Adrenal gland (tissue), 12 donors: ENCODE data around the gene ARMC9. TPM values are rescaled to one million over a fixed set of nuclear protein-coding genes. Genes with fewer than 3 reads are reported as not detected.

ENCODE experiments used
- DNase-seq, 7 donors: peaks; one replicate each; pipeline ENCODE4 v3.0.0-alpha.2; 2019 to 2020
- H3K27ac ChIP-seq, 5 donors: fragments of 200-600 bp; sonication (generic) in 4 of 5; 1 replicate in 3 of 5; 2 replicates in 2 of 5; pipeline versions ENCODE4 v1.5.1 to v1.8.0; 2016 to 2020; ENCODE audit warnings: mild to moderate bottlenecking in 1 of 5
- H3K27me3 ChIP-seq: fragments of 200-600 bp; 2 replicates; pipeline ENCODE4 v1.8.0; 2021
- H3K36me3 ChIP-seq, 2 donors: fragments of 200-600 bp; replicated peaks in 1 of 2; 1 replicate in 1 of 2; 2 replicates in 1 of 2; pipeline versions ENCODE4 v1.5.1 to v1.8.0; 2018 to 2022
- H3K4me1 ChIP-seq, 2 donors: fragments of 200-600 bp; replicated peaks in 1 of 2; 1 replicate in 1 of 2; 2 replicates in 1 of 2; pipeline versions ENCODE4 v1.5.1 to v1.8.0; 2018 to 2021
- H3K4me3 ChIP-seq, 4 donors: fragments of 200-600 bp; sonication (generic) in 3 of 4; one replicate each; pipeline ENCODE4 v1.5.1; 2016 to 2018
- H3K9me3 ChIP-seq, 3 donors: fragments of 200-600 bp; sonication (generic) in 1 of 3; replicated peaks in 1 of 3; 1 replicate in 2 of 3; 2 replicates in 1 of 3; pipeline versions ENCODE4 v1.5.1 to v1.8.0; 2016 to 2021
- CTCF ChIP-seq, 6 experiments: fragments of 450-650 bp in 4 of 6; fragments of 200-600 bp in 2 of 6; sonication (generic) in 1 of 6; IDR thresholded peaks; 1 replicate in 5 of 6; 2 replicates in 1 of 6; pipeline versions ENCODE4 v1.5.1 to v1.8.0; 2016 to 2021; ENCODE audit warnings: antibody characterized with exemption in 6 of 6, mild to moderate bottlenecking in 2 of 6, moderate library complexity in 1 of 6
- POLR2A ChIP-seq, 2 donors: fragments of 450-650 bp; IDR thresholded peaks; one replicate each; pipeline ENCODE4 v1.6.1; 2017; ENCODE audit warnings: antibody characterized with exemption in 2 of 2, mild to moderate bottlenecking in 2 of 2, moderate library complexity in 1 of 2
- WGBS, 4 donors: extraction: QIAGEN DNeasy Blood & Tissue Kit in 2 of 4; methylation state at CpG; one replicate each; pipeline versions ENCODE4 v1.1.5 to v1.1.7; 2013 to 2017; 5-methylcytosine and 5-hydroxymethylcytosine counted together
- intact Hi-C, 2 donors: fragments of 100-400 bp; cut with DNase I; formaldehyde crosslinking; loops; one replicate each; pipeline versions ENCODE4 v1.14.1 to v1.15.0; 2022 to 2023
- polyA plus RNA-seq, 3 donors: library from polyadenylated mRNA; stranded (reverse); fragments of 200-250 nt in 2 of 3; fragments of 350-450 nt in 1 of 3; fragmentation: Illumina TruSeq in 1 of 3; extraction: RNeasy Lipid Tissue Mini Kit (QIAGEN cat#74804) in 1 of 3; gene quantifications; one replicate each; pipeline ENCODE4 v1.2.3, GENCODE V29; 2013 to 2014
- total RNA-seq, 9 donors: library from RNA; depleted of rRNA in 4 of 9; stranded (reverse); fragments of >200 nt in 4 of 9; fragments of 120-200 nt in 1 of 9; fragmentation: NEBNext Ultra II Directional in 1 of 9; extraction: Animal tissue kit (Norgen Biotek cat#: 25700) in 1 of 9; gene quantifications; one replicate each; pipeline versions ENCODE4 v1.1.0 to v1.2.4, GENCODE V29; 2013 to 2023
- donor health status: healthy with polysubstance abuse.
- donor health status: Bipolar disorder and iron deficiency.
- donor health status: DM: yes; HTN: yes; CAD: no.
- donor health status: DM: no; HTN: no; CAD: no.
- donor health status: DM: no; HTN: no; CAD: no.
- donor health status: DM: yes; HTN: yes; CAD: no.

Gene ARMC9
- total and polyA plus RNA-seq, 12 donors: 22.0 to 109 (median 54.2) TPM

DNA sequence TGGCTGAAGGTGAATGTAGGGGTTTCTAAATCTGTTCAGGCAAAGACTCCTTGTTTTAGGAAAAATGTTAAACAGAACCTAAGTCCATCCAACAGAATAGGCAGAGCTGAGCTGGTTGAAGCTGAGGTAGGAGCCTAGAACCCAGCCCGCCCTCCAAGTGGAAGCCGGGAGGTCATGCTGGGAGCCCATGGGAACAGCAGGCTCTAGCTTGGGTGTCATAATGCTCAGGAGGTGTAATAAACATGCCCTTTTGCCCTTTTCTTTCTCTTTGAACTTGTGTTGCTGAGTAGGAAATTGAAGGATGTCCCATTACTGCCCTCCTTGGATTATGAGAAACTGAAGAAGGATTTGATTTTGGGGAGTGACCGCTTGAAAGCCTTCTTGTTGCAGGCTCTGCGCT lies 60.3 kb downstream of the ARMC9 start:
- Histone ChIP-seq H3K36me3 (peaks cover 0 to 28% of the 10 kb centered on the region in 2 donors), H3K9me3 (no peaks in the 10 kb centered on the region), H3K27ac (no peak overlapping the region), H3K4me1 (no peaks in the 10 kb centered on the region), H3K27me3 (no peaks in the 10 kb centered on the region), H3K4me3 (no peak overlapping the region)
- no peak for TF ChIP-seq POLR2A (IDR thresholded peaks at IDR 0.05)
- no peak for TF ChIP-seq CTCF (IDR thresholded peaks at IDR 0.05)
- intact Hi-C loops: no loop called here
- no peak for DNase-seq
- 98 to 100% (median 99%) methylated on average over 4 of the region's 4 CpGs for WGBS, 4 donors

DNA sequence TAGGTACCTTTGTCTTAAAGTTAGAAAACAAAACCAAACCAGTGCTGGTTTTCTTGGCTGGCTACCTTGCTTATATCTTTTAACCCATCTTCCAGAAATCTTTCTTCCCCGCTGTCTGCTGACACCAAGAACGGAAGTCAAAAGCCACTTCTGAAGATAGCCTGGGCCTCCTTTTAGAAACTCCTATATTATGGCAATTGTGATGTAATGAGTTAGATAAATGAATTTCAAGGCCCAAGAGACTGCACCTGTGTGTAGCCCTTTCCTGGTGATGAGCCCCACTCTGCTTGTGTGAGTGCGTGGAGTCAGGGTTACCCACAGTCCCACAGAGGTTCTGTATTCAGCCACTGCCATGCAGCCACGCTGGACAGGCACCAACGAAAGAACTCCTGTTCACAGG lies 60.7 kb downstream of the ARMC9 start:
- H3K4me1 ChIP-seq: no peaks in the 10 kb centered on the region
- H3K4me3 ChIP-seq: no peak overlapping the region
- H3K36me3 ChIP-seq: peaks cover 0 to 28% of the 10 kb centered on the region in 2 donors
- TF ChIP-seq CTCF (IDR thresholded peaks at IDR 0.05) (no peak), POLR2A (IDR thresholded peaks at IDR 0.05) (no peak)
- DNase-seq: no peak
- intact Hi-C loops: no loop called here
- H3K9me3 ChIP-seq: no peaks in the 10 kb centered on the region
- no peak overlapping the region for H3K27ac ChIP-seq
- H3K27me3 ChIP-seq: no peaks in the 10 kb centered on the region
- WGBS, 4 donors: 95 to 100% (median 97%) methylated on average over 5 of the region's 5 CpGs

DNA sequence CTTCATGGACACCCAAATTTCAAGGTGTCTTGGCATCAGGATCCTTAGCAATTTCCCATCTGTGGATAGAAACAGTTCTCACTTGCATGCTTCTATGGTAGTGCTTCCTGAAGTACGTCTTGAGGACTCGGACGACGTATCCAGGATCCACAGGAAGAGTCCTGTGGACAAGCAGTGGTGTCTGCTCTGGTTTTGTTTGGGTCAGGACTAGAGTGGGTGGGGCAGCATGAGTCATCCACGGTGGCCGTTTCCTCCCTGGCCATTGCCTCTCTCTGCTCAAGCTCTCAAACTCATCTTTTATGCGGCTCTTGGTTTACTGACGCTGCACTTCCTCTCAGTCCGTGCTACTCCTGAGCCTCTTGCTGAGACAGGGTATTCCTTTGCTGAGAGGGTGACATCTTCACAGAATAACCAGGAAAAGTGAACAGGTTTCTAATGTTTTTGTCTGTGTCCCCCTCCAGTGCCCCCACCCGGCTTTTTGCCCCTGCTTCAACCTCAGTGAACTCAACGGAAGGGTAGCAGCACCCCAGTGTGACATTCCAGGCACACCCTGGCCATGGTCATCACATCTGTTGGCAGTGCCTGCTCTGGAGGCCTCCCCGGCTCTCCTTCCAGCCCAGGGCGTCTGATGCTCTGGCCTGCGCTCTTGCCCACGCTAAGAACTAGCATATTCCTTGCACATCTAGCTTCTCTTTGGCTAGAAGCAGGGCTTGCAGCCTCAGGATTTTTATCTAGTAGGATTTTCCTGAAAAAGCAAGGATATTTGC lies 62.2 kb downstream of the ARMC9 start:
- Histone ChIP-seq H3K27ac (no peak overlapping the region), H3K4me1 (no peaks in the 10 kb centered on the region), H3K27me3 (no peaks in the 10 kb centered on the region), H3K36me3 (peaks cover 0 to 28% of the 10 kb centered on the region in 2 donors), H3K4me3 (no peak overlapping the region), H3K9me3 (no peaks in the 10 kb centered on the region)
- 76 to 81% (median 79%) methylated on average over 13 to 15 of the region's 15 CpGs for WGBS, 4 donors
- no peak for TF ChIP-seq CTCF (IDR thresholded peaks at IDR 0.05)
- TF ChIP-seq POLR2A (IDR thresholded peaks at IDR 0.05): no peak
- DNase-seq: peak in 4 of 7 donors; percentile 31 to 68 (median 44)
- intact Hi-C loops: no loop called here

GRCh38 chr2:231263118-231263831 lies 64.8 kb downstream of the ARMC9 start:
- H3K27ac ChIP-seq: no peak overlapping the region
- peaks cover 0 to 17% of the 10 kb centered on the region in 2 donors for H3K36me3 ChIP-seq
- WGBS, 4 donors: 91 to 95% (median 92%) methylated on average over 10 of the region's 10 CpGs
- no peaks in the 10 kb centered on the region for H3K9me3 ChIP-seq
- intact Hi-C loops: no loop called here
- H3K4me1 ChIP-seq: no peaks in the 10 kb centered on the region
- no peak for DNase-seq
- TF ChIP-seq POLR2A (IDR thresholded peaks at IDR 0.05) (no peak), CTCF (IDR thresholded peaks at IDR 0.05) (no peak)
- H3K27me3 ChIP-seq: no peaks in the 10 kb centered on the region
- H3K4me3 ChIP-seq: no peak overlapping the region
